Loucy (cell line): ENCODE measurements around the gene NXNL1.

Experiments used
- EZH2phosphoT487 ChIP-seq: fragments of 200-600 bp; IDR thresholded peaks from 2 replicates; pipeline ENCODE4 v1.6.1; 2018; ENCODE audit warnings: antibody characterized with exemption, mild to moderate bottlenecking, moderate library complexity, borderline replicate concordance
- TF ChIP-seq, protein P1 (sequence below): fragments of 200-600 bp; sonication (generic); conservative IDR thresholded peaks from 2 replicates; pipeline ENCODE4 v1.5.1; 2014; ENCODE audit warnings: mild to moderate bottlenecking, antibody characterized with exemption, low read length

DNA sequence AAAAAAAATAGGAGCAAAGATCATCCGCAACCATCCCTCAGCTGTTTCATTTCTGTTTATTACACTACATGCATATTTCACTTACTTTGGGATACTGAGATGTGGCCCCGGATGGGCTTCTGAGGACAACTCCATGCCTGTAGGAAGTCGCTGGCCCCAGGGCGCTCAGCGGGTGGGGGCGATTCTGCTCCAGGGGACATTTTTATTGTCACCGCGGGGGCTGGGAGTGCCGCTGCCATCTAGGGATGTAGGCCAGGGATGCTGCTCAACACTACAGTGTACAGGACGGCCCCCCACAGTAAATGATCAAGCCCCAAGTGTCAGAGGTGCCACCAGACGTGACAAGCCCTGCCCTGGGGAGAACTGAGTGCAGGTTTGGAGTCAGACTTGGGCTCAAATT, 48.9 kb downstream of the NXNL1 start:
- TF ChIP-seq, protein P1, sequence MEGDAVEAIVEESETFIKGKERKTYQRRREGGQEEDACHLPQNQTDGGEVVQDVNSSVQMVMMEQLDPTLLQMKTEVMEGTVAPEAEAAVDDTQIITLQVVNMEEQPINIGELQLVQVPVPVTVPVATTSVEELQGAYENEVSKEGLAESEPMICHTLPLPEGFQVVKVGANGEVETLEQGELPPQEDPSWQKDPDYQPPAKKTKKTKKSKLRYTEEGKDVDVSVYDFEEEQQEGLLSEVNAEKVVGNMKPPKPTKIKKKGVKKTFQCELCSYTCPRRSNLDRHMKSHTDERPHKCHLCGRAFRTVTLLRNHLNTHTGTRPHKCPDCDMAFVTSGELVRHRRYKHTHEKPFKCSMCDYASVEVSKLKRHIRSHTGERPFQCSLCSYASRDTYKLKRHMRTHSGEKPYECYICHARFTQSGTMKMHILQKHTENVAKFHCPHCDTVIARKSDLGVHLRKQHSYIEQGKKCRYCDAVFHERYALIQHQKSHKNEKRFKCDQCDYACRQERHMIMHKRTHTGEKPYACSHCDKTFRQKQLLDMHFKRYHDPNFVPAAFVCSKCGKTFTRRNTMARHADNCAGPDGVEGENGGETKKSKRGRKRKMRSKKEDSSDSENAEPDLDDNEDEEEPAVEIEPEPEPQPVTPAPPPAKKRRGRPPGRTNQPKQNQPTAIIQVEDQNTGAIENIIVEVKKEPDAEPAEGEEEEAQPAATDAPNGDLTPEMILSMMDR = no peak
- TF ChIP-seq EZH2phosphoT487 = no peak
